PC-3 (cell line): ENCODE results near the gene RABGAP1L.
"Not testable (repeated sequence)": the region's sequence is repeated elsewhere in the genome, so short reads cannot be mapped to it uniquely, and the experiment has no call there.

Experiments
- EZH2 ChIP-seq: fragments of 300-600 bp; sonication (generic); IDR thresholded peaks from one replicate; pipeline ENCODE4 v1.6.1; 2017; ENCODE audit warnings: antibody characterized with exemption, mild to moderate bottlenecking, low read length; ENCODE audit not compliant: unreplicated experiment
- TF ChIP-seq, protein P1 (sequence below): fragments of 300-600 bp; sonication (generic); conservative IDR thresholded peaks from 2 replicates; pipeline ENCODE4 v1.5.1; 2017; ENCODE audit warnings: antibody characterized with exemption, low read depth, mild to moderate bottlenecking, low read length

- TF ChIP-seq, protein P1, sequence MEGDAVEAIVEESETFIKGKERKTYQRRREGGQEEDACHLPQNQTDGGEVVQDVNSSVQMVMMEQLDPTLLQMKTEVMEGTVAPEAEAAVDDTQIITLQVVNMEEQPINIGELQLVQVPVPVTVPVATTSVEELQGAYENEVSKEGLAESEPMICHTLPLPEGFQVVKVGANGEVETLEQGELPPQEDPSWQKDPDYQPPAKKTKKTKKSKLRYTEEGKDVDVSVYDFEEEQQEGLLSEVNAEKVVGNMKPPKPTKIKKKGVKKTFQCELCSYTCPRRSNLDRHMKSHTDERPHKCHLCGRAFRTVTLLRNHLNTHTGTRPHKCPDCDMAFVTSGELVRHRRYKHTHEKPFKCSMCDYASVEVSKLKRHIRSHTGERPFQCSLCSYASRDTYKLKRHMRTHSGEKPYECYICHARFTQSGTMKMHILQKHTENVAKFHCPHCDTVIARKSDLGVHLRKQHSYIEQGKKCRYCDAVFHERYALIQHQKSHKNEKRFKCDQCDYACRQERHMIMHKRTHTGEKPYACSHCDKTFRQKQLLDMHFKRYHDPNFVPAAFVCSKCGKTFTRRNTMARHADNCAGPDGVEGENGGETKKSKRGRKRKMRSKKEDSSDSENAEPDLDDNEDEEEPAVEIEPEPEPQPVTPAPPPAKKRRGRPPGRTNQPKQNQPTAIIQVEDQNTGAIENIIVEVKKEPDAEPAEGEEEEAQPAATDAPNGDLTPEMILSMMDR: not testable (repeated sequence)
- not testable (repeated sequence) for TF ChIP-seq EZH2
Measured at GRCh38 chr1:174256386-174256785, 97.1 kb downstream of the RABGAP1L start.
